Activated T-cell treated with anti-CD3 and anti-CD28 coated beads for 1 hour (primary cell): ENCODE measurements around the gene DSCAM.
"Not testable (repeated sequence)": the region's sequence is repeated elsewhere in the genome, so short reads cannot be mapped to it uniquely, and the experiment has no call there.

ENCODE experiments used
- DNase-seq: peaks from one replicate; pipeline ENCODE4 v3.0.0-alpha.2; 2020; ENCODE audit warnings: low read depth

DSCAM gene, protein sequence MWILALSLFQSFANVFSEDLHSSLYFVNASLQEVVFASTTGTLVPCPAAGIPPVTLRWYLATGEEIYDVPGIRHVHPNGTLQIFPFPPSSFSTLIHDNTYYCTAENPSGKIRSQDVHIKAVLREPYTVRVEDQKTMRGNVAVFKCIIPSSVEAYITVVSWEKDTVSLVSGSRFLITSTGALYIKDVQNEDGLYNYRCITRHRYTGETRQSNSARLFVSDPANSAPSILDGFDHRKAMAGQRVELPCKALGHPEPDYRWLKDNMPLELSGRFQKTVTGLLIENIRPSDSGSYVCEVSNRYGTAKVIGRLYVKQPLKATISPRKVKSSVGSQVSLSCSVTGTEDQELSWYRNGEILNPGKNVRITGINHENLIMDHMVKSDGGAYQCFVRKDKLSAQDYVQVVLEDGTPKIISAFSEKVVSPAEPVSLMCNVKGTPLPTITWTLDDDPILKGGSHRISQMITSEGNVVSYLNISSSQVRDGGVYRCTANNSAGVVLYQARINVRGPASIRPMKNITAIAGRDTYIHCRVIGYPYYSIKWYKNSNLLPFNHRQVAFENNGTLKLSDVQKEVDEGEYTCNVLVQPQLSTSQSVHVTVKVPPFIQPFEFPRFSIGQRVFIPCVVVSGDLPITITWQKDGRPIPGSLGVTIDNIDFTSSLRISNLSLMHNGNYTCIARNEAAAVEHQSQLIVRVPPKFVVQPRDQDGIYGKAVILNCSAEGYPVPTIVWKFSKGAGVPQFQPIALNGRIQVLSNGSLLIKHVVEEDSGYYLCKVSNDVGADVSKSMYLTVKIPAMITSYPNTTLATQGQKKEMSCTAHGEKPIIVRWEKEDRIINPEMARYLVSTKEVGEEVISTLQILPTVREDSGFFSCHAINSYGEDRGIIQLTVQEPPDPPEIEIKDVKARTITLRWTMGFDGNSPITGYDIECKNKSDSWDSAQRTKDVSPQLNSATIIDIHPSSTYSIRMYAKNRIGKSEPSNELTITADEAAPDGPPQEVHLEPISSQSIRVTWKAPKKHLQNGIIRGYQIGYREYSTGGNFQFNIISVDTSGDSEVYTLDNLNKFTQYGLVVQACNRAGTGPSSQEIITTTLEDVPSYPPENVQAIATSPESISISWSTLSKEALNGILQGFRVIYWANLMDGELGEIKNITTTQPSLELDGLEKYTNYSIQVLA (N-terminal part only)

DNA sequence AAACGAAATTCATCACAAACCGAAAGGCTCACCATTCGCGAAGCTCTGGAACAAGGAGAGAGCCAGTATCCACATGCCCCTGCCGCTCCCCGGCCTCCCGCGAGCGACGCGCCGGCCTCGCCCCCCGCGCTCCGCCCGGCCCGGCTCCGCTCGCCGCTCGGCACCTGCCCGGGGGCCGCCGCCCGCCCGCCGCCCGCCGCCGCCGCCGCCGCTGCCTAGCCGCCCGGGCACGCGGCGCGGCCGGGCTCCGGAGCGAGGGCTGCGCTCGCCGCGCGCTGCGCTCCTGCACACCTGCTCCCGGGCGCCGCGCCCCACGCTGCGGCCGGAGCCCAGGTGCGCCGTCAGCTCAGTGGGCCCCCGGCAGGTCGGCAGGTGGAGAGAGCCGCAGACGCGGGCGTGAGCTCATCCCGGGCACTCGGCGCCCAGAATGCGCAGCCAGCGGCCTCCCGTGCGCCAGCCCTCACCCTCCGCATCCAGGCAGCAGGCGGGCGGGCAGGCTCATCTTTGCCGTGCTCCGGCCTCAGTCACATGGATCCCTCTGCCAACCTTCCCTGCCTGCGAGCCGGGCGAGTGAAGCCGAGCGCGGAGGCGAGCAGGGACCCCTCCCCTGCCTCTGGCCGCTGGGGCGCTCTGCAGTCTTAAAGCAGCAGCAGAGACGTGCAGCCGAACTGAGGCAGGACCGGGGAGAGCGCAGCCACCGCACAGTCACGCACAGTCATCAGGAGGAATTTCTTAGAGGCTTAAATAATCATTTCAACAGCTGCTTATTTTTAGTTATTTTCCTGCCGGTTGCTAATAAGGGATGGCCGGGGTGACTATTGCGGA is at the start of gene DSCAM:
Gene DSCAM, minus strand, starts transcription at position 572 of the 825 bp plus-strand sequence. Its CDS starts 497 bp downstream, at position 75.
- DNase-seq = no peak

DNA sequence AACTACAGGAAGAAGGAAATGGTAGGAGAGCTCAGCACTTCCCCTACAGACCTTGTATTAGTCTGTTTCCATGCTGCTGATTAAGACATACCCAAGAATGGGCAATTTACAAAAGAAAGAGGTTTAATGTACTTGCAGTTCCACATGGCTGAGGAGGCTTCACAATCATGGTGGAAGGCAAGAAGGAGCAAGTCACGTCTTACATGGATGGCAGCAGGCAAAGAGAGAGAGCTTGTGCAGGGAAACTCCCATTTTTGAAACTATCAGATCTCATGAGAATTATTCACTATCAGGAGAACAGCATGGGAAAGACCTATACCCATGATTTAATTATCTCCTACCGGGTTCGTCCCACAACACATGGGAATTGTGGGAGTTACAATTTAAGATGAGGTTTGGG is 48.7 kb upstream of the DSCAM start:
- not testable (repeated sequence) for DNase-seq

GRCh38 chr21:40886931-40887330 is 40.0 kb upstream of the DSCAM start:
- DNase-seq = no peak

GRCh38 chr21:40886006-40886405 is 39.0 kb upstream of the DSCAM start:
- DNase-seq = no peak

- no peak for DNase-seq
Measured at GRCh38 chr21:40882192-40882915, 35.4 kb upstream of the DSCAM start.

DNA sequence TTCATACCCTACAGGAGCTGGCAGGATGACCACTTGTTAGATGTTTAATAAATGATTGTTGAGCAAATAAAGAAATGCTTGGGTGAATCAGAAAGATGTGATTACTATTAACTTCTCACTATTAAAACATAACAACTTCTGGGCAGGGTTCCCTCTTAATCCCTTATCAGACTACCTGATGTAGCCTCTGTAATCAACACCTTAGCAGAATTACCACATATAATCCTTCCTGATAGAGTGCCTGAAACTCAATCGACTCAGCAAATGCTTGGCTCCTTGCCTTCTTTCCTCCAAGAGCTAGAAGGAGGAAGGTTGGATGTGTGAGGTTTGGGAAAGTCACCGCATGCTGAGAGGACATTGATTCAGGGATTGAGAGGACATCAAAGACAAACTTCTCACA is 34.8 kb upstream of the DSCAM start:
- no peak for DNase-seq

DNA sequence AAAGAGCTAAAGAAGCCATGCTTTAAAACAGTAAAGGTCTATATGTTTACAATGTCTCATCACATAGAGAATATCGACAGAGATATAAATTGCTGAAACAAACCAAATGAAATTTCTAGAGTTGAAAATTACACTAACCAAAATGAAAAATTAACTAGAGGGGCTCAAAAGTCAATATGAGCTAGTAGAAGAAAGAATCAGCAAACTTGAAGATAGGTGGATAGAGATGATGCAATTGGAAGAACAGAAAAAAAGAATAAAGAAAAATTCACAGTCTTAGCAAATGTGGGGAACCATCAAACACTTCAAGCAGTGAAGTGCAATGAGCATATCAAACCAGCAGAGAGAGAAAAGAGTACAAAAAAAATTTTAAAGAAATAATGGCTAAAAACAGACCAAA is 24.1 kb upstream of the DSCAM start:
- no peak for DNase-seq

GRCh38 chr21:40863839-40864238 is 16.9 kb upstream of the DSCAM start:
- no peak for DNase-seq

- DNase-seq = no peak
Measured at GRCh38 chr21:40858517-40858916, 11.6 kb upstream of the DSCAM start.

- DNase-seq = no peak
Measured at GRCh38 chr21:40853956-40854688, 7.2 kb upstream of the DSCAM start.

- DNase-seq = no peak
Measured at GRCh38 chr21:40852563-40852962, 5.6 kb upstream of the DSCAM start.

DNA sequence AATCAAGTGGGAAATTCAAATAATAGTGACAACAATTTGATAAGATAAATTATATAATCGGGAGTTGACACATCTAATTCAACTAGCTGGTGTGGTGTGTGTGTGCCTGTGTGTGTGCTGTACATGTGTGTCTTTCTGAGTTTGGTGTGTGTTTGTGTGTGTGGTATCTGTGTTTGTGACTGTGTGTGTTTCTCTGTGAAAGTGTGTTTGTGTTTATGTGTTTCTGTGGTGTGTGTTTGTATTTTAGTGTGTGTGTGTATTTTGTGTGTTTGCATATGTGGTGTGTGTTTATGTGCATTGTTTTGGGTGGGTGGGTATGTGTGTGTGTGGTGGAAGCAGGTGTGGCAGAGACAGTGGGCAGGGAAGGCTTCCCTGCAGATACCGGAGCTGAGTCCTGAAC is 4.8 kb upstream of the DSCAM start:
- DNase-seq = no peak

DNA sequence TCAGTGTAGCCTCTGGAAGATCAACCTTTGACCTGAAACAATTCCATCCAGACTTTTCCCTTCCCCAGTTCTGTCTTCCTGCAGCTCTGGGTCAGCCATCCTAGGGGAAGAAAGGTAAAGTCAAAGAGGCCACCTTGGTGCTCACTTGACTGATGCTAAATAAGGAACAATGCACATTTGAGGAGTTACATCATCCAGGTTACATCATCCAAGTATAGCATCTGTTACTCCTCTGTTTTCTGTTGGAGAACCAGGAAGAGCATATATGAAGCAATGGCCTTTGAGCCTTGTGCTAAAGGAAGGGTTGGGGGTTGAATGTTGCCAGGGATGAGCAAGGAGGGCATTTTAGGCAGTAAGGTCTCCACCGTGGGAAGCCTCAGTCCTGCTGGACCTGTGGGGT is 3.1 kb upstream of the DSCAM start:
- DNase-seq = no peak

GRCh38 chr21:40847951-40848350 is 993 bp upstream of the DSCAM start:
- DNase-seq = no peak

DNA sequence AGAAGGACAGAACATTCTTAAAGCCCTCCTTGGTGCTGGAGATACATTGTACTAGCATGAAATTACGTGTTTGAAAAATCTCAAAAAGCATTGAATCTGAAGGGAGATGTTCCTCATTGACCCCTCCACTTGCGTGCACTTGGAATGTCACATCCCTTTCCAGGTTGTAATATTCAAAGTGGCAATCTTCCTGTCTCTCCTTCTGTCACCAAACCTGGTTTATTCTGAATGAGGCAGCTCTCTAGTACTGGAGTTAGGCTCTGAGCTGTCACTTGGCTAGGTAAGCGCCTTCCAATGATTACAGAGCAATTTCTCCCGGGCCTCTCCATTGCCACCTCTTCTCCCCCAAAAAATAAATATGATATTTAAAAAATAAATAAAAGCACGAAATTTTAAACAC is 855 bp downstream of the DSCAM start:
- DNase-seq = no peak

GRCh38 chr21:40845441-40845995 is 1.4 kb downstream of the DSCAM start:
- DNase-seq = no peak

DNA sequence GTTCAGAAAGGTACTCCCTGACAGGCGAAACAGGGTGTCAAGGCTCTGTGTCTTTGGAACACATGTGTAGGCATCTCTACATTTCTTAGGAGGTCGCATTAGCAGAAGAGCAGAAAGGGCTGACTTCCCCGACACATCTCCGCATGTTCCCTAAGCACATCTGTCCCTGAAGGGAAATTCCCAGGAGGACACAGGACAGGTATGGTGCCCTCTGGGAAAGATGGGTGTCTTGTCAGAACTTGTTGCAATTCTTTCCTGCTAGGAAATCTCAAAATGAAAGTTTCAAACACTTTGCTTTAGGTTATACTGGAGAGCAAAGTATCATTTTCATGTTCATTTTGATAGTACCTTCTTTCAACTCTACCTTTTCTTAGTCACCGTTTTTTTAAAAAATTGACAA is 2.0 kb downstream of the DSCAM start:
- DNase-seq = no peak

- no peak for DNase-seq
Measured at GRCh38 chr21:40842197-40842552, 4.8 kb downstream of the DSCAM start.

- no peak for DNase-seq
Measured at GRCh38 chr21:40841524-40842196, 5.3 kb downstream of the DSCAM start.
